Suprapubic skin (tissue), 4 donors: Measurements from ENCODE around the gene HDDC3. TPM values are rescaled to one million over a fixed set of nuclear protein-coding genes. Genes with fewer than 3 reads are reported as not detected.
A peak's percentile ranks its signal among the peaks of the same experiment; 100 is the strongest.

Experiments
- DNase-seq, 2 donors: peaks; one replicate each; pipeline ENCODE4 v3.0.0-alpha.2; 2019; ENCODE audit warnings: low spot score in 2 of 2
- H3K27ac ChIP-seq: fragments of 200-600 bp; sonication (generic); one replicate; pipeline ENCODE4 v1.5.1; 2019
- H3K27me3 ChIP-seq: fragments of 200-600 bp; sonication (generic); one replicate; pipeline ENCODE4 v1.5.1; 2019
- H3K36me3 ChIP-seq: fragments of 200-600 bp; sonication (generic); one replicate; pipeline ENCODE4 v1.5.1; 2019
- H3K4me1 ChIP-seq: fragments of 200-600 bp; sonication (generic); one replicate; pipeline ENCODE4 v1.5.1; 2019
- H3K4me3 ChIP-seq: fragments of 200-600 bp; sonication (generic); one replicate; pipeline ENCODE4 v1.5.1; 2019; ENCODE audit warnings: mild to moderate bottlenecking
- H3K9me3 ChIP-seq: fragments of 200-600 bp; sonication (generic); one replicate; pipeline ENCODE4 v1.5.1; 2019
- EP300 ChIP-seq: sonication (generic); formaldehyde crosslinking; IDR thresholded peaks from one replicate; pipeline ENCODE4 v1.6.1; 2017; ENCODE audit warnings: antibody characterized with exemption
- POLR2A ChIP-seq, 2 donors: fragments of 450-650 bp; IDR thresholded peaks; one replicate each; pipeline ENCODE4 v1.6.1; 2017; ENCODE audit warnings: antibody characterized with exemption in 2 of 2, mild to moderate bottlenecking in 2 of 2, moderate library complexity in 2 of 2
- POLR2AphosphoS5 ChIP-seq, 3 donors: sonication (generic); formaldehyde crosslinking; IDR thresholded peaks; one replicate each; pipeline ENCODE4 v1.6.1; 2017; ENCODE audit warnings: antibody characterized with exemption in 3 of 3
- WGBS: methylation state at CpG from one replicate; pipeline ENCODE4 v1.1.5; 2018; 5-methylcytosine and 5-hydroxymethylcytosine counted together
- total RNA-seq, 4 donors: library from RNA; depleted of rRNA; stranded (reverse); fragments of >200 nt; gene quantifications; one replicate each; pipeline ENCODE4 v1.1.0, GENCODE V29; 2016
- TF ChIP-seq, protein P1 (sequence below), 2 donors: fragments of 200-600 bp in 1 of 2; fragments of 450-650 bp in 1 of 2; sonication (generic) in 1 of 2; IDR thresholded peaks; one replicate each; pipeline ENCODE4 v1.5.1; 2016 to 2019; ENCODE audit warnings: antibody characterized with exemption in 2 of 2, mild to moderate bottlenecking in 1 of 2, moderate library complexity in 1 of 2

HDDC3 gene
- total RNA-seq, 4 donors from 2014 or later, result 13.5 to 119 (median 17.0) TPM

DNA sequence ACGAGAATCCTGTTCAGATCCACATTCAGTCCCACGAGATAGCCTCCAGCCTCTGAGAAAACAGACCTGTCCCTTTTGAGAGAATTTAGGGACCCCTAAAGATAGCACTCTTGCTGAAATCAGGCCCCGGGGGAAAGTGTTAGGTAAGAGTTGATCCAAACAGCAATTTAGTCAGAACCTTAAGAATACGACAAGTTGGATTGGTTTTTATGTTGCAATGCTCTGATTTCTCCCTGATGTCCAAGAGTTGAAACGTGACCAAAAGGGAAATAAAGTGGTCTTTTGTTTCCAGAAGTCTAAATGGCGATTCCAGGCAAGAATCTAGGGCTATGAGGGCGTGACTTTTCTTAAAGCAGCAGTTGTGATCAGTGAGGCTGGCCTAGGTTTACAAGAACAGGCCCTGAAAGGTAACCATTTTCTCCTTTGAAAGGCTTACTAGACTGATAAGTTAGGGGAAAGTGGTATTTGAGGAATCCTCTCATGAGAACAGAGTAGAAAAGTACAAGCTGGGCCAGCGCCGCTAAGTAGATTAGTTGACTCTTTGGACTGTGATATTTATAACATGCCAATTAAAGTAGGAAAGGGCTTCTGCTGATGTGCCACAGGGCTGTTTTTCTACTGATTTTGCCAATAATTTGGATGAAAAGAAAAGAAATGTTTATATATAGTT is 24.4 kb downstream of the HDDC3 start:
- no peaks in the 10 kb centered on the region for H3K27me3 ChIP-seq
- H3K4me3 ChIP-seq, result no peak overlapping the region
- peaks cover 12% of the 10 kb centered on the region for H3K4me1 ChIP-seq
- H3K36me3 ChIP-seq, result peaks cover 77% of the 10 kb centered on the region
- WGBS, result 76% methylated on average over 9 of the region's 9 CpGs
- H3K27ac ChIP-seq, result no peak overlapping the region
- no peak for DNase-seq
- no peaks in the 10 kb centered on the region for H3K9me3 ChIP-seq
- TF ChIP-seq, protein P1, sequence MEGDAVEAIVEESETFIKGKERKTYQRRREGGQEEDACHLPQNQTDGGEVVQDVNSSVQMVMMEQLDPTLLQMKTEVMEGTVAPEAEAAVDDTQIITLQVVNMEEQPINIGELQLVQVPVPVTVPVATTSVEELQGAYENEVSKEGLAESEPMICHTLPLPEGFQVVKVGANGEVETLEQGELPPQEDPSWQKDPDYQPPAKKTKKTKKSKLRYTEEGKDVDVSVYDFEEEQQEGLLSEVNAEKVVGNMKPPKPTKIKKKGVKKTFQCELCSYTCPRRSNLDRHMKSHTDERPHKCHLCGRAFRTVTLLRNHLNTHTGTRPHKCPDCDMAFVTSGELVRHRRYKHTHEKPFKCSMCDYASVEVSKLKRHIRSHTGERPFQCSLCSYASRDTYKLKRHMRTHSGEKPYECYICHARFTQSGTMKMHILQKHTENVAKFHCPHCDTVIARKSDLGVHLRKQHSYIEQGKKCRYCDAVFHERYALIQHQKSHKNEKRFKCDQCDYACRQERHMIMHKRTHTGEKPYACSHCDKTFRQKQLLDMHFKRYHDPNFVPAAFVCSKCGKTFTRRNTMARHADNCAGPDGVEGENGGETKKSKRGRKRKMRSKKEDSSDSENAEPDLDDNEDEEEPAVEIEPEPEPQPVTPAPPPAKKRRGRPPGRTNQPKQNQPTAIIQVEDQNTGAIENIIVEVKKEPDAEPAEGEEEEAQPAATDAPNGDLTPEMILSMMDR (IDR thresholded peaks at IDR 0.05), result no peak
- no peak for TF ChIP-seq POLR2A (IDR thresholded peaks at IDR 0.05)
- TF ChIP-seq EP300, result no peak
- TF ChIP-seq POLR2AphosphoS5 (IDR thresholded peaks at IDR 0.05), result no peak

GRCh38 chr15:90907051-90907660 is 25.2 kb downstream of the HDDC3 start:
- peaks cover 12% of the 10 kb centered on the region for H3K4me1 ChIP-seq
- TF ChIP-seq POLR2A (IDR thresholded peaks at IDR 0.05) (no peak), EP300 (no peak), POLR2AphosphoS5 (IDR thresholded peaks at IDR 0.05) (no peak)
- TF ChIP-seq, protein P1 (IDR thresholded peaks at IDR 0.05), result no peak
- no peaks in the 10 kb centered on the region for H3K9me3 ChIP-seq
- WGBS, result 55% methylated on average over 5 of the region's 15 CpGs
- DNase-seq, result no peak
- H3K4me3 ChIP-seq, result no peak overlapping the region
- H3K36me3 ChIP-seq, result peaks cover 69% of the 10 kb centered on the region
- H3K27me3 ChIP-seq, result no peaks in the 10 kb centered on the region
- H3K27ac ChIP-seq, result no peak overlapping the region

DNA sequence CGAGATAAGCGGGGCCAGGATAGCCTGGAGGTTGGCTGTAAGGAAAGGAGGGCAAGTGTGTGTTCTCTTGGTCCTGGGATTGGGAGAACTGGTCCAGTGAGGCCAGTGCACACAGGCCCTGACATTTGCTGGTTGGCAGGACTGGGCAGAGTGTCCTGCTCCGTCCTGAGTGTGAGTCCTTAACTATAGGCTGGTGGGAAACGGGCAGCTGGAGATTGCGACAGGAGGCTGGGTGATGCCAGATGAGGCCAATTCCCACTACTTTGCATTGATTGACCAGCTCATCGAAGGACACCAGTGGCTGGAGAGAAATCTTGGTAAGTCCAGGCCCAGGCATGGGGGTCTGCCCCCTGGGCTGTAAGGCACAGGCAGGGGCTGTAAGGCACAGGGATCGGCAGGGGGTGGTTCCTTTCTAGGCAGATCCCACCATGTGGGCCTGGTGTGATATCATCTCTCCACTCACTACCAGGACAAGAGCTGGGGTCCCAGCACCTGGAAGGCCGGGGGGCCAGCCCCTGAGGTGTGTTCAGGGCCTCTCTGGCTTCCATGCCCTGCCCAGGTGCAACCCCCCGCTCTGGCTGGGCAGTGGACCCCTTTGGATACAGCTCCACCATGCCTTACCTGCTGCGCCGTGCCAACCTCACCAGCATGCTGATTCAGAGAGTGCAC is 26.0 kb downstream of the HDDC3 start:
- WGBS, result 97% methylated on average over 7 of the region's 11 CpGs

GRCh38 chr15:90905306-90906180 is 26.8 kb downstream of the HDDC3 start:
- H3K27me3 ChIP-seq, result no peaks in the 10 kb centered on the region
- no peaks in the 10 kb centered on the region for H3K9me3 ChIP-seq
- peaks cover 52% of the 10 kb centered on the region for H3K36me3 ChIP-seq
- H3K4me3 ChIP-seq, result no peak overlapping the region
- 95% methylated on average over 22 of the region's 28 CpGs for WGBS
- no peak for TF ChIP-seq POLR2A (IDR thresholded peaks at IDR 0.05)
- TF ChIP-seq, protein P1 (IDR thresholded peaks at IDR 0.05), result no peak
- TF ChIP-seq POLR2AphosphoS5 (IDR thresholded peaks at IDR 0.05), result no peak
- TF ChIP-seq EP300, result no peak
- DNase-seq, result no peak
- peaks cover 18% of the 10 kb centered on the region for H3K4me1 ChIP-seq
- no peak overlapping the region for H3K27ac ChIP-seq

More for the DNA sequence above, 26.0 kb downstream of the HDDC3 start:
- peak in 1 of 2 donors; percentile 73 for DNase-seq
- peaks cover 60% of the 10 kb centered on the region for H3K36me3 ChIP-seq
- no peaks in the 10 kb centered on the region for H3K27me3 ChIP-seq
- no peak overlapping the region for H3K27ac ChIP-seq
- H3K4me3 ChIP-seq, result no peak overlapping the region
- no peak for TF ChIP-seq POLR2AphosphoS5 (IDR thresholded peaks at IDR 0.05)
- no peak for TF ChIP-seq EP300
- TF ChIP-seq, protein P1 (IDR thresholded peaks at IDR 0.05), result no peak
- no peak for TF ChIP-seq POLR2A (IDR thresholded peaks at IDR 0.05)
- peaks cover 18% of the 10 kb centered on the region for H3K4me1 ChIP-seq
- H3K9me3 ChIP-seq, result no peaks in the 10 kb centered on the region
